GDM1 (cell line): ENCODE results near the gene CEP120.

Source experiments
- DNase-seq: peaks from one replicate; lab custom pipeline; 2025; lab: John Stamatoyannopoulos, UW

CEP120 gene

DNA sequence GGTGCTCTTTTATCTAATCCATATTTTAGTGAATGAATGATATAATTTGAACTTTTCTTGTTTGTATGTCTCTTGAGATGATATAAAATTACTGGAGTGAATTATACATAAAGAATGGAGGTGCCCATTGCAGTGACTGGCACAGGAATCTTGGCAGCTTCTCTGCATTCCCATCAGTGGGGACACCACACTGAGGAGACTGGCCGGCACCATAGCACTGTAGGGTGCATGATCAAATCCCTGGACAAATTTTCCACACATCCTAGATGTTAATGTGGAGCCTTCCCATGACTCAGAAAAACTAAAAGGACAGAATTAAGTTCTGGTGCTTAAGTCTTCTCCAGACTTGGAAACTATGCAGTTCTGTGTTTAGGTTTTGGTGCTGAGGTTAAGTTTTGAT, 124.1 kb downstream of the CEP120 start:
- no peak for DNase-seq

DNA sequence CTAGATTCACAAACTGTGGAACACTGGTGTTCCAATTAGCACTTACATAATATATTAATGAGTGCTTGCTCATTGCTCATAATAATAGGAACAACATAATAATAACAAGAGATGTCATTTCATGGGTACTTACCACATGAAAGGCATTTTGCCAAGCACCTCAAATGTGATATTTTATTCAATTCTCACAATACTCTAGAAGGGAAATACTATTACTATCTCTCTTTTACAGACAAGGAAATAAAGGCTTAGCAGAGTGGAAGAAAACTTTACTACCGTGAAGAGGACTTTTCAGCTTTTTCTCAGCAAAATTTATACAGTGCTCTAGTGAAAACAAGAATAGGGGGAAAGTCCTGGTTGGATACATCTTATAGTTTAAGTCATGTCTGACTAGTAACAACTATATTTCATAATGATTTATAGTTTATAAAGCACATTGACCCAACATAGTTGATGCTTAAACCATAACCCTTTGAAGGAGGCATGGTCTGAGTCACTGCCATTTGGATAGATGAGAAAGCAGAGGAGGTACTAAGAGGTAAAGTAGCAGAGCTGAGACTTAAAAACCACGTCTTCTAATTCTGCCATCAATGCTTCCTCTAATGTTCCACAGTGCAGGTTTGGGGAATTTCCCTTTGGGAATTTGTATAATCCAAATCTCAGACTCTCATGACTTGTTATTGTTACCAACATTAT, 124.7 kb downstream of the CEP120 start:
- no peak for DNase-seq

DNA sequence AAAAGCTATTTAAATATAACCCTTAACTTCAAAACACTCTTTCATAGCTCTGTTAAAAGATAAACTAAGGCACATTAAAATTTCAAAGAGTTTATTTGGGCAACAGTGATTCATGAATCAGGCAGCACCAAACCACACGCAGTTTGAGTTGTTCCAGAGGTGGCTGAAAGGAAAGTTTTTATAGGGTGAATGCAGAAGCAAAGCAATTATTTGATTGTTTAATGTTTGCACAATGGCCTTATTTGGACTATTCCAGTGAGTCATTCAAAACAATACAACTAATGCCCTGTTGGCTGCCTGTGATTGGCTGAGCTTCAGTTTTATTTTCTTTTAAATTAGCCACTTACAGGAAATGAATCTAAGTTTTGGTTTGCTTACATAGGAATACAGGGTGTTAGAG, 125.3 kb downstream of the CEP120 start:
- DNase-seq, result no peak

DNA sequence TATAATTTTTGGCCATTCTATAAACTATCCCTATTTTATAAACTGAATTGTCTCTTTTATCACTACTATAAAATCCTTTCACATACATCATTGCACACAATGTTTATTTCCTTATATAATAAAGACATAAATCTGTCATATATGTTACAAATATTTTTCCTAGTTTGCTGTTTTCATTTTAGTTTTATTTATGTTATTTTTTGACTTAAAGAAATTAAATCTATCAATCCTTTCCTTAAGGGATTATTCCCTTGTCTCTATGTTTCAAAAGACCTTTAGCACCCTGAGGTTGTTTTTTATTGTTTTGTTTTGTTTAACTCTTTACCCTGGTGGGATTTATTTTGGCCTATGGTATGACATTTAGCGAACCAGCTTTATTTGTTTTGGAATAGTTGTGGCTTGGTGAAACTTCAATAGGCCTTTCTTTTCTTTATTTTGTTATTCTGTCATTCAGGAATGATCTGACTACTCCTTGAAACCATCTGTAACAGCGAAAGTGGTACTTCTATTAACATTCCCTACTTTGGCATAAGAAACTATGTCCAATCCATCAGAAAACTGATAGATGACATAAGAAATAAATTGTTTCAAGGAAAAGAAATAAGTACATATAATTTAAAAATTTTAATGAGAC, 125.9 kb downstream of the CEP120 start:
- no peak for DNase-seq
